DMS153 (cell line): ENCODE results near the gene BRD4.

ENCODE experiments used
- DNase-seq: peaks from one replicate; lab custom pipeline; 2025; lab: John Stamatoyannopoulos, UW

The BRD4 gene

GRCh38 chr19:15313649-15314279 lies 18.6 kb downstream of the BRD4 start:
- no peak for DNase-seq

- DNase-seq: no peak
Measured at GRCh38 chr19:15307169-15307568, 25.2 kb downstream of the BRD4 start.

DNA sequence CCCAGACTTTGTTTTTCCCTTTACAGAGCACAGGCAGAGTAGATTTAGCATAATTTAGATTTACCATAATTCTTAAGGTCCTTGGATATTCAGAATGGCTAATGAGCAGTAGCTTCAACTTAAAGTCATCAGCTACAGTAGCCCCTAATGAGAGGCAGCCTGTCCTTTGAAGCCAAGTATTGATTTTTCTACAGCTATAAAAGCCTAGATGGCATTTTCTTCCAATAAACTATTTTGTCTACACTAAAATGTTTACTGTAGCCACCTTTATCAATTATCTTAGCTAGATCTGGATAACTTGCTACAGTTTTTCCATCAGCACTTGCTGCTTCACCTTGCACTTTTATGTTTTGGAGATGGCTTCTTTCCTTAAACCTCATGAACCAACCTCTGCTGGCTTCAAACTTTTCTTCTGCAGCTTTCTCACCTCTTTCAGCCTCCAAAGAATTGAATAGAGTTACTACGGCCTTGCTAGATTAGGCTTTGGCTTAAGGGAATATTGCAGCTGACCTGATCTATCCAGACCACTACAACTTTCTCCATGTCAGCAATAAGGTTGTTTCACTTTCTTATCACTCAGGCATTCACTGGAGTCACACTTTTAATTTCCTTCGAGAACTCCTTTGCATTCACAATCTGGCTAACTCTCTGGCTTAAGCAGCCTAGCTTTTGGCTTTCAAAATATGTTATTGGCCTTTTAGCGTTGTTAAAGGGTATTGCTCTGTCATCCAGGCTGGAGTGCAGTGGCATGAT lies 26.6 kb downstream of the BRD4 start:
- no peak for DNase-seq

DNA sequence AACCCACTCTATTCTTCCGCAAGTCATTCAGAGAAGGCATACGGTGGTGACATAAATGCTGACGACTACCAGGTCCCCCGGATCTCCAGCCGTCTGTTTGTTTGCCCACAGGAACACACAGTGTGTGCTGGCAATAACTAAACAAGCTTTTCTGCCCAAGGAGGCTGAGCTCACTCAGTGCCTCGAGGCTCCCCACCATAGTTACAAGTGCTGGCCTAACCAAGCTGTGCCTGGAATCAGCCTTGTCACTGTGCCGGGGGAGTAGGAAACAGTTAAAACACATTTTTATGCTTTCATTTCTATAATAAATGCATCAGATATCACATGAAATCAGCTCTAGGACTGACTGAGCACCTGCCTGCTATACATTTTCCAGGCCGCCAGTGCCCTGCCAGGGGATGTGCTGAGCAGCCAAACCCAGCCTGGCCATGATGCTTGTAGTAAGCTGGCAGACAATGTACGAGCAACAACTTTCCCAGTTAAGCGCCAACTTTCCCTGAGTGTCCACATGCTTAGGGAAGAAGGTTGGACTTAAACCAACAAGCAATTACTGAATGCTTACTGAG lies 28.1 kb downstream of the BRD4 start:
- no peak for DNase-seq

GRCh38 chr19:15303105-15303780 lies 29.1 kb downstream of the BRD4 start:
- no peak for DNase-seq

DNA sequence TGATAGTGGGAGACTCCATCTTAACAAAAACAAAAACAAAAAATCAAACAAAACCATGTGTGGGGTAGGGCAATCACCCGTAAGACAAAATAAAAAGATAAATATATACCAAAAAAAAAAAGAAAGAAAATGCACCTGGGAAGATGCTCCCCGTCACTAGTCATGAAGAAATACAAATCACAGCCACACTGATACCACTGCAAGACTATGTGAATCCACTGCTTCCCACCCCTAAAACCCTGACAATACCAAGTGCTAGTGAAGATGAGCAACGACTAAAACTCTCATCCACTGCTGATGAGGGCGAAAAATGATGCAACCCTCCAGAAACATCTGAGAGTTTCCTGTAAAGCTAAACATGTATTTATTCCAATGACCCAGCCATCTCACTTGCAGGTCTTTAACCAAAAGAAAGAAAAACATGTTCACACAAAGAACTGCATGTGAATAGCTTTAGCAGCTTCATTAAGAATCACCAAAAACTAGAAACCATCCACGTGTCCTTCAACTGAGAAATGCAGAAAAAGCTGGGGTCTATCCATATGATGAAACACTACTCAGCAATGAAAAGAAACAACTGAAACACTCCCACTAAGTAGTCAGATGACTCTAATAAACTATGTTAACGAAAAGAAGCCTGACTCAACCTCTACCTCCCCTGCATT lies 31.7 kb downstream of the BRD4 start:
- DNase-seq: no peak

- no peak for DNase-seq
Measured at GRCh38 chr19:15299568-15300409, 32.5 kb downstream of the BRD4 start.

DNA sequence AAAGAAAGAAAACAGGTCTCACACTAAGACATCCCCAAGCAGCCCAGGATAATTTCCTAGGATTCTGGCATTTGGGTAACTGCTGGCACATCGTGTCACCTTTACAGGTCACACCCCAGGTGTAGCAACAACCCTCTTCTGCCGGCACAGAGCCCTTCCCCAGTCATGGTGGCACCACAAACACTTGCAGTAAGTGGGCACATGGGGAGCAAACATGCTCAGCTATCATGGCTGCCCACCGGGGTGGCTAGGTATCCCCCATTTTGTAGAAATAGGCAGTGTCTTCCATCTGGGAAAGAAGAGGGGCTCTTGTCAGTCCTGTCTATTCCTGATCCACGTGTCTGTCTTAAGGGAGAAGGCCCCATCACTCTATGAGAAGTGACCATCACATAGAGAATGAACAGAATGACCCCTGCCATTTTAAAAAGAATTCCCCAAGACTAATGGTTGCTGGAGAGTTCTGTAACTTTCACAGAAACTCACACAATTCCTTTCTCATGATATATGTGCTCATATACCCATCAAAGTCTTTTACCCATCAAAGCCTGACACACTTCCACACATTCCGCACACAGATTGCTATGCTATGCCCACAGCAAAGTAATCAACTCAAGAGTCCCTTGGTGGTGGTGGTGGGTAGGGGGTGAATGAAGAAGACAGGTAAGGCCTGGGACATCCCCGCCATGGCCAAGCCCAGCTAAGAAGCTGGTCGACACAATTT lies 33.3 kb downstream of the BRD4 start:
- no peak for DNase-seq

DNA sequence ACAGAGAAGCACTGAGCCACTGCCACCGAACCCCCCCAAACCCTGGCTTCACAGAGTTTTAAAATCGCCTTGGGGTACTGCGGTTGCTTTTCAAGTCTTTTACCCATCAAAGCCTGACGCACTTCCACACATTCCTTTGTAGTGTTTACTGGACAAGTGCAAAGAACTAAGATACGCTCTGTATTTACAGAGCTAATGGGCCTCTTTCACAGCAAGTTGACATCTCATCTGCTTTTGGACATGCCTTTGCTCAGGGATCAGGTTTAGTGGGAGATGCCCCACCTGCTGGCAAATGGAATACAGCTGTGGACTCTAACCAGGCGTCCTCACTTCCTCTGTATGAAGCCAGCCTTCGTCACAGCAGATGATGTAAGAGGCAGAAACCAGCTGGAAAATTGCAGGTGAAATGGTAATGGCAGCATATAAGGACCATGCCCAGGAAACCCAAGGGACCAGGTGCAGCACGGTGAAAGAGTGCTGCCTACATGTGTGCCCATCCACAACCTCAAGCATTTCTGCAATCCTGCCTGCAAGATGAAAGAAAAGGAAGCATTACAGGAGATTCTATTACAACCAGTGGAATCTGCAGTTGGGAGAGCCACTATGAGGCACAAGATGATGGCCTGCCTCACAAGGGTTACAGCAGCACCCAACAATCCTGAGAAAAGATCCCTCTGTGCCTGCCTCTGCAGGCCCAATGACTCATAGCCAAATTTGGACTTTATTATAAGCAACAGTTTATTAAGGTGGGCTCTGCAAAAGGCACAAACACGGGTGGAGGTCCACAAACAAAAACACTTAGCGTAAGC lies 34.7 kb downstream of the BRD4 start:
- DNase-seq: peak; percentile 56

DNA sequence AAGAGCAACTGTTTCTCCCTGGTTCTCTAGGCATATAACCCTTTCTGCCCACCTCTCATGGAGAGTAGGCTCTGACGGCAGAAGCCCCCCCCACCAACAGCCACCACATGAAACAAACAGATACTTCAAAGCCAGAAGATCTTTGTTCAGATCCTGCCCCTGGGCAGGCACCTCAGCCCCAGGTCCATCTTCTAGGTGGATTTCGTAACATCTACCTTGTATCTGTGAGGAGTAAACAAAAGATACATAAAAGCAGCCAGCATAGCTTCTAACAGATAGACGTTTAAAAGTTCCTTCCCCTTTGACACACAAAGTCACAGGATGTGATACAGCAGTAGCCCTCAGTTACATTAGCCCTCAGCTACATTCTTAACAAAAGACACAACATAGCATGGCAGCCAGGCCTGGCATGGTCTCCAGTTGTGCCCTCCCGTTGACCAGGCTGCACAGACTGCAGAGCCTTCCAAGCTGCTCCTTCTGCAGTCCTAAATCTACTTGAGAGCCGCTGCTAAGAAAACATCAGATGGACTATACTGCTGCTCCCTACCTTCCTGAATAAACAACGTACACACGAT lies 35.4 kb downstream of the BRD4 start:
- DNase-seq: no peak

GRCh38 chr19:15296353-15296752 lies 36.0 kb downstream of the BRD4 start:
- DNase-seq: no peak

DNA sequence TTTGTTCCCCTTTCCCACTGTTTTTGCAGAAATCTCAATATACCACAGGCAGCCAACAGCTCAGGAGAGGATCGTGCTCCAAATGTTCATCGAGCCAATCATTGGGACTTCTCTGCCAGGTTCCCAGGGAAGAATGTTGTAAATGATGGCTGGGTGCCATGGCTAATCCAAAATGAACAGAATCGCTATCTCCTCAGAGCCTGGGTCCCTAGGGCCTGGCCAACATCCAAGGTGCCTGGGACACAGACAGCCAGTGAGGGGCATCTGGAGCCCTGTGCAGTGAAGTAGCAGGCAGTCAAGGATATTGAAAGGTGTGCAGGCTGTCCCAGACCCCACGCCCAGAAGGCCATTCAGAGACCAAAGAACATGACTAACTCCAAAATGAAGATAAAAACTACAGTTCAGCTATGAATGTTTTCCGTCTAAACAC lies 37.8 kb downstream of the BRD4 start:
- DNase-seq: no peak

DNA sequence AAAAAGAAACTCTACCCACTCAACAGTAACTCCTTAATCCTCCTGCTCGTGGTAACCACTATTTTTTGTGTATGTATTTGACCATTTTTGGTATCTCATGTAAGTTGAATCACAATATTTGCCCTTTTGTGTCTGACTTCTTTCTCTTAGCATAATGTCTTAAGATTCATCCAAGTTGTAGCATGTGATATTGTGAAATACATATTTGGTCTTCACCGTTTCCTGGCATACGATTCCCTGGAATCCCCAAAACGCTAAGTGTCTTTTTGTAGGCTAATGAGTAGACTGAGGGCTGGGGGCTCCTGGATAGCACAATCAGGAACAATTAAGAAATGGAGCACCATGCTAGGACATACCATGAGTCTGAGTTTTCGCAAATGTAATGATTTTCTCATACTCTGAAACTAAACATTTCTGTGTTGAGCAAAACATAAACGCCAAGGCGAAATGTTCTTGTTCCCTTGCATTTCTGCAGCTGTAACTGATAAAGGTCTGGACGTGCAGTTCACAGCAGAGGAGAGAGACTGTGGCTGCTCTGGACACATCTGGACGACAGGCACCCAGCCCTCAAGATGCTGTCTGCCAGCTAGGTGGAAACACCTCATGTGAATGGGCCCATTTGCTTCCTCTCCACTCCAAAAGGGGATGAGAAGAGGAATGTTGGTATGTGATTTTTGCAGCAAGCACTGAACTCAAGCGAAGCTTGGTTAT lies 38.4 kb downstream of the BRD4 start:
- no peak for DNase-seq

- DNase-seq: no peak
Measured at GRCh38 chr19:15292847-15293582, 39.3 kb downstream of the BRD4 start.

DNA sequence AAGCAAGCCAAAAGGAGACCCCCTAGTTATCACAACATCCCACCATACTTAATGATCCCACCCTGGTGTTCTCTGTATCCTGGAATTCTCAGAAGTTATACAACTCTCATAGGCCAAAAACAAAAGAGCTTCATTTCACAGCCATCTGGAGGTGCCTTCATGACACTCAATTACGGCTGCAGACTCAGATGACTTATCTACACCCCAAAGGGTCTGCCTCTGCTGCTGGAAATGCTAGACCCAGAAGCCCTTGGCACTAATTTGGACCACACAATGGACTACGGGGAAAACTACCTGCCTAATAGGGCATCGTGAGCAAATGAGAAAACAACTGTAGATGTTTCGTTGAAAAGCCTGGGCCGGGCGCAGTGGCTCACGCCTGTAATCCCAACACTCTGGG lies 40.2 kb downstream of the BRD4 start:
- no peak for DNase-seq

DNA sequence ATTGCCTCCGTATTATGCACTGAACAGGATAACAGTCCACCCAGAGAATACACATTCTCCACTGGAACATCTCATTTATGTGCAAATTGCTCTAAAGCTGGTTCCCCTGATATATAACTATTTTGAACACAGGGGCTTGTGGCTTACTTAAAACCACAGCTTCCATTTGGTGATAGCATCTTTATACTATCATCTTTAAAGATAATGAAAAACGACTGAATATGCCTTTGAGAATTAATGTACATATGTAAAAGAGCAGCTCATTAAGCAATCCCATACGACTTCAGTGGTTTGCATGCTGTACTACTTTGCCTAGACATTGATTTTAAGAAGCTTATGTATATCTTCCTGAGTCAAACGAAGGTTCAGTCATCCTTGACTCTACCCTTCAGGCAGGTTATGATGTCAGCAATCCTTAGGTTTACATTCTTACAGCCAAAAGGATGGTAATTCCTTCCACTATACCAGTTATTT lies 40.8 kb downstream of the BRD4 start:
- no peak for DNase-seq

GRCh38 chr19:15291089-15291488 lies 41.2 kb downstream of the BRD4 start:
- DNase-seq: no peak

GRCh38 chr19:15290166-15290565 lies 42.2 kb downstream of the BRD4 start:
- DNase-seq: no peak
